Central memory CD4-positive, alpha-beta T cell (primary cell): ENCODE data around the gene APPBP2.
"Not testable (repeated sequence)": the region's sequence is repeated elsewhere in the genome, so short reads cannot be mapped to it uniquely, and the experiment has no call there.

Source experiments
- DNase-seq: peaks from one replicate; pipeline ENCODE4 v3.0.0; 2022

The APPBP2 gene

DNA sequence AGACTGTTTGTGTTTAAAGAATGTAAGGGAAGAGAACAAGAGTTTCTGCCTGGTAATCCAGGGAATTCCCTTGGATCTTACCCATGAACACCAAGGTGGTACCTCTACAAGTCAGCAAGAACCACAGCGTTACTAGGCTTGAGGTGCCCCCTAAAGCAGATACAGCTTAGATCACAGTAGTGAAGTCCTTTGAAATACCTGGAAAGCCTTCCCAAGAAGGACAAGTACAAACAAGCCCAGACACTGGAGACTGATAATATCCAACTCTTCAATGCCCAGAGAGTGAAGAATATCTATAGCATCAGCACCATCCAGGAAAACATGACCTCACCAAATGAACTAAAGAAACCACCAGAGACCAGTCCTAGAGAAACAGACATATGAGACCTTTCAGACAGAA is 3.8 kb upstream of the APPBP2 start:
- no peak for DNase-seq

- DNase-seq: no peak
These were observed 2.8 kb upstream of the APPBP2 start for GRCh38 chr17:60528828-60529227.

DNA sequence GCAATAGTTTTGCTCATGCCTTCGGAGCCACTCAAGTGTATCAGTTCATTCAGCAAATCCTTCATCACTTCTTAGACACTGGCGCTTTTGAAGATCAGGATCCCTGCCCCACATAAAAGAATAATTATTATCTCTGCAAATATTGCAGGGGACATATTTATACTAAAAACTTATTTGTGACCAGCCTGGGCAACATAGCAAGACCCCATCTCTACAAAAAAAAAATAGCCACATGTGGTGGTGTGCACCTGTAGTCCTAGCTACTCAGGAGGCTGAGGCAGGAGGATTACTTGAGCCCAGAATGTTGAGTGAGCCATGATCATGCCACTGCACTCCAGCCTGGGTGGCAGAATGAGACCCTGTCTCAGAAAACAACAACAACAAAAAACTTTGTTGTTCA is 1.7 kb upstream of the APPBP2 start:
- DNase-seq: no peak

DNA sequence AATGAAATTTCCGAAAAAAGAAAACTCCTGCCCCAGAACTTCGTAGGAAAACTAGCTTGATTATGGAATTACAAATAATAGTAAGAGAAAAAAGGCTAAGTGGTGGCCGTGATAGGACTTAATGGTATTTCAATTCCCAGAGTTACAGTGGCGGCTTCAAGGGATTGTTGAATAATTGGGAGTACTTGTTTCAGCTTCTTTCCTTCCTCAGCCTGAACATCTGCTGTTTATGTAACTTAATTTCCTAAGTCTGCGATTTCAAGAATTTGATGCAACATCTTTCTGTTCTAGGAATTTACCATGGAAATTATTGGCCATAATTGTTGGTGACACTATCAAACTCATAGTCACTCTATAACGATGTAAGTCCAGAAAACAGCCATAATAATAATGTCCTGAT is 684 bp upstream of the APPBP2 start:
- DNase-seq: no peak

DNA sequence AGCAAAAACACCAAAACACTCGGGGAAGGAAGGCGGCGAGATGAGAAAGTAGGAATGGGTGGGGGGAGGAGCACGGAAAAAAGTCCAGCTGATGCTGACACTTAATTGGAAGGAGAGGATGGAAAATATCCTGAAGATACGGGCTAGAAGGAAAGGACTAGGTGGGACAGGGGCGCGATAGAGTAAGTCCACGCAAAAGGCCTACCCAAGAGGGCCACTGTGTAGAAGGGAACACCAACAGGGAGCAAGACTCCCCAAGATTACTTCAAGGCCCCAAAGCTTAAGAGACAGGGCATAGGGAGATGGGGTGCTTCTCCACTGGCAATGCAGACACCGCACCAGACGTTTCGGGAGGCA is 736 bp downstream of the APPBP2 start:
- DNase-seq: no peak

DNA sequence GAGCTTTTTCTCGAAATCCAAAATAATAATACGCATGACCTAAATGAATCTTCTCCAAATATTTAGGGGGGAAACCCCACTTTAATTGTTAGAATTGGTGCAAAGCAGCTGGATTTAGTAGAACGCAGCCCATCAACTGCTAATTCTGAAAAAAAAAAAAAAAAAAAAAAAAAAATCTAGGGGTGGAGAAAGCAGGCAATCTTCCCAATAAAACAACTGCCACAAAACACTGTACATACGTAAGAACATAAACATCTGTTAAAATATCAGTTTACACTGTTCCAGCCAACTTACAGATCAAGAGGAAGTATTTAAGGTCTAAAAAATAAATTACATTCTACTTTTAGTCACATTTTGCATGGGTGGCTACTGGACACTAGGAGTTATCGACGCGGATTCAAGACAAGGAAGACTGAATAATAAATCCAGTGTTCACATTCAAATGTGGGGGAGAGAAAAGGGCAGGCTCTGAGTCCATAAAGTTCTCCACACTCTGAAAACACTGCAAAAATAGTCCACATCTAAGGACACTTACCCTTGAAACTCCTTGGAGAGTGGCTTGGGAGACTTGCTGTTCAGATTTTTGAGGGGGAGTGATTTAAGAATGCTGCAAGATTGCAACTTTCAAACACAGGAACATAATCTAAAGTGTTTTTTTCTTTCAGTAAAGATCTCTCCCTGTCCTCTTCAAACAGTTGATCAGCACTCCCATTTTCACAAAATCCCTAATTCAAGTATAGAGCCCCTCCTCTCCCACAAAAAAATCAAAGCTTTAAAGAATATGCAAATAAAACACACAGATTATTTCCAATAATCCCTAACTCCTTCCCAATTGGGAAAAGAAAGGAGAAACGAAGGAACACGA is 1.3 kb downstream of the APPBP2 start:
- no peak for DNase-seq

- DNase-seq: no peak
These were observed 2.2 kb downstream of the APPBP2 start for GRCh38 chr17:60523822-60524221.

- no peak for DNase-seq
These were observed 3.0 kb downstream of the APPBP2 start for GRCh38 chr17:60522889-60523626.

DNA sequence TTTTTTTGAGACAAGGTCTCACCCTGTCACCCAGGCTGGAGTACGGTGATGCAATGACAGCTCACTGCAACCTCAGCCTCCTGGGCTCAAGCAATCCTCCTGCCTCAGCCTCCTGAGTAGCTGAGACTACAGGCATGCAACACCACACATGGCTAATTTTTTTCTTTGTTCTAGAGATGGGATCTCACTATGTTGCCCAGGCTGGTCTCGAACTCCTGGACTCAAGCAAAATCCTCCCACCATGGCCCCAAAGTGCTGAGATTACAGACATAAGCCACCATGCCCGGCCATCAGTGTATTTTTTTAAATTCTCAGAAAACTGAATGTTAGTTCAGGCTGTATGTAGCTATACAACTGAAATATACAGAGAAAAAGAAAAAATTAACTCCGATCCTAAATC is 6.2 kb downstream of the APPBP2 start:
- DNase-seq: no peak

- not testable (repeated sequence) for DNase-seq
These were observed 10.4 kb downstream of the APPBP2 start for GRCh38 chr17:60515683-60516082.

DNA sequence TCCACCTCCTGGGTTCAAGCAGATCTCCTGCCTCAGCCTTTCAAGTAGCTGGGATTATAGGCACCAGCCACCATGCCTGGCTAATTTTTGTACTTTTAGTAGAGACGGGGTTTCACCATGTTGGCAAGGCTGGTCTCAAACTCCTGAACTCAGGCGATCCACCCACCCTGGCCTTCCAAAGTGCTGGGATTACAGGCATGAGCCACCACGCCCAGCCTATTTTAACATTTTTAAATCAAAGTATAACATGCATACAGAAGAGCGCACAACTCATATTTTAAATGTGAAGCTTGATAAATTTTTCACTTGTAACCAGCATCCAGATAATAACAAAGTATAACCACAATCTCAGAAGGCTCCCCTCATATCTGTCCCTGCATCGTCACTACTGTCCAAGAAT is 10.8 kb downstream of the APPBP2 start:
- DNase-seq: not testable (repeated sequence)

- no peak for DNase-seq
These were observed 11.5 kb downstream of the APPBP2 start for GRCh38 chr17:60514500-60514899.

DNA sequence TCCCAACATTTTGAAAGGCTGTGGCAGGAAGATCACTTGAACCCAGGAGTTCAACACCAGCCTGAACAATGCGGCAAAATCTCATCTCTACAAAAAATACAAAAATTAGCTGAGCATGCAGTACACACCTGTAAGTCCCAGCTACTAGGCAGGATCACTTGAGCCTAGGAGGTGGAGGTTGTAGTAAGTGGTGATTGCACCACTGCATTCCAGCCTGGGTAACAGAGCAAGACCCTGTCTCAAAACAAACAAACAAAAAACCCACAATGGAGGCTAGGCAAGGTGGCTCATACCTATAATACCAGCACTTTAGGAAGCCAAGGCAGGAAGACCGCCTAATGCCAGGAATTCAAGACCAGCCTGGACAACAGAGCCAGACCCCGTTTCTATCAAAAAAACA is 12.0 kb downstream of the APPBP2 start:
- no peak for DNase-seq

- no peak for DNase-seq
These were observed 13.0 kb downstream of the APPBP2 start for GRCh38 chr17:60513014-60513413.

GRCh38 chr17:60510723-60511122 is 15.3 kb downstream of the APPBP2 start:
- no peak for DNase-seq

DNA sequence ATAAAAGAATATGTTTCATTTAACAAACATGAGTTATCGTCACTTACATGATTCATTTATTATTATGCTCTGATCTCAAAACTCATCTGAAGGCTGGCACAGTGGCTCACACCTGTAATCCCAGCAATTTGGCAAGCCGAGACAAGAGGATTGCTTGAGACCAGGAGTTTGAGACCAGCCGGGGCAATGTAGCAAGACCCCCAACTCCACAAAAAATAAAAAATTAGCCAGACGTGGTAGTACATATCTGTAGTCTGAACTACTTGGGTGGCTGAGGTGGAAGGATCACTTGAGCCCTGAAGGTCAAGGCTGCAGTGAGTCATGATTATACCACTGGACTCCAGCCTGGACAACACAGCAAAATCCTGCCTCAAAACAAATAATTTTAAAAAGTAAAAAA is 16.0 kb downstream of the APPBP2 start:
- no peak for DNase-seq

GRCh38 chr17:60508384-60508980 is 17.6 kb downstream of the APPBP2 start:
- no peak for DNase-seq

DNA sequence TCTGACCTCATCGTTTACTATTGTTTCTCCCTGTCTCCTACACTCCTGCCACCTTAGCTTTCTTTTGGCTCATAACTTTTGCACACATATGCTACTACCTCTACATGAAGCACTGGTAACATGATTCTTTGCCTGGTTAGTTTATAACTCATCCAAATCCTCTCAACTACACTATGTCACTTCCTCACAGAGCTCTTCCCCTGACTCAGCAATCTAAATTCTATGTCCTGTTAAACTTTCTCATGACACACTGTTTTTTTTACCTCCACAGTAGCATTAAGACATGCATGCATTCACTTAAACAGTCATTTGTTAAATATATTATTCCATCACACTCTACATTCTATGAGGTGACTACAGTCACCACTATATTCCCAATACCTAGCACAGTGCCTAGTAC is 19.7 kb downstream of the APPBP2 start:
- DNase-seq: no peak

DNA sequence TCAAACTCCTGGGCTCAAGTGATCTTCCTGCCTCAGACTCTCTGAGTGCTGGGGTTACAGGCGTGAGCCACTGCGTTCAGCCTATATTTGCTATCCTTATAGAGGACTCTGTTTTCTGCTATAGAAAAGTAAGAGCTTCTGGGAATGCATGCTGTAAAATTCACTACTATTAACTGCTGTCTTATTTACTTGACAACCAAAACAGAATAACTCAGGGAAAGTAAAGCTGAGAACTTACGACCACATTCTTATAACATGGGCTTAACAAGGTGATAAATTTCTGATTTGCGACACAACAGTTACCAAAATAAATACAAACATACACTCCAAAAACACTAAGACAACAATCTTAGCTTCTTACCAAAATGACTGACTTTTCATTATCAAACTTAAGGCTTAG is 23.9 kb downstream of the APPBP2 start:
- no peak for DNase-seq

GRCh38 chr17:60501589-60501988 is 24.5 kb downstream of the APPBP2 start:
- no peak for DNase-seq

- no peak for DNase-seq
These were observed 30.0 kb downstream of the APPBP2 start for GRCh38 chr17:60496041-60496440.

DNA sequence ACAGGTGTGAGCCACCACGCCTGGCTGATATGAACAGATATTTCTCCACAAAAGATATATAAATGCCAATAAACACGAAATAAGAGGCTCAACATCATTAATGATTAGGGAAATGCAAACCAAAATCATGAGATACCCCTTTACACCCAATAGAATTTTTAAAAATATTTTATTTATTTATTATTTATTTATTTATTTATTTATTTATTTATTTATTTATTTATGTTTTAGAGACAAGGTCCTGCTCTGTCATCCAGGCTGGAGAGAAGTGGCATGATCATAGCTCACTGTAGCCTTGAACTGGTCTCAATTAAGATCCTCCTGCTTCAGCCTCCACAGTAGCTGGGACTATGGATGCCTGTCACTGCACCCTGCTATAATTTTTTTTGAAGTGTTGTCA is 30.8 kb downstream of the APPBP2 start:
- DNase-seq: no peak

DNA sequence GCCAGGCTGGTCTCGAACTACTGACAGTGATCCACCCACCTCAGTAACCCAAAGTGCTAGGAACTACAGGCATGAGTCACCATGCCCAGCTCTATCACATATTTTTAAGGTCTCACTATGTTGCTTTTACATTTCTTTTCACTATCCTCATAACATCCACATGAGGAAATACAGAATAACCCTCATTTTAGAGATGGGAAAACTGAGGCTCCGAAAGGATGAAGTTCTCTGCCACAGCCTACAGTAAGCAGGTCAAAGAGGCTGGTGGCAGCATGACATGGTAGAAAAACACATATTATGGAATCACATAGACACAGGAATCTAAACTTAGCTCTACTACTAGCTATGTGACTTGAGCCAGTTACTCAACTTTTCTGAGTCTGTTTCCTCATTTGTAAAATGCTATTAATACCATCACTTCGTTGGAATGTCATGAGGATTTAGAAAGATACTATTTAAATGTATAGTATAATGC is 32.2 kb downstream of the APPBP2 start:
- no peak for DNase-seq

DNA sequence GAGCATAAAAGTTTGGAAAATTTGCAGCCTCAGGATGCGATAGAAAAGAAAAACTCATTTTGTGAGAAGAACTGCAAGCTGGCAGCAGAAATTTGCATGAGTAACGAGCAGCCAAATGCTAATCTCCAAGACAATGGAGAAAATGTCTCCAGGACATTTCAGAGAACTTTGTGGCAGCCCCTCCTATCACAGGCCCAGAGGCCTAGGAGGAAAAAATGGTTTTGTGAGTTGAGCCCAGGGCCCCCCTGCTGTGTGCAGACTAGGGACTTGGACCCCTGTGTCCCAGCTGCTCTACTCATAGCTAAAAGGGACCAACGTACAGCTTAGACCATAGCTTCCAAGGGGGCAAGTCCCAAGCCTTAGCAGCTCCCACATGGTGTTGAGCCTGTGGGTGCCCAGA is 34.3 kb downstream of the APPBP2 start:
- no peak for DNase-seq
